ENCODE measurements around the gene NANOGP8.
"Not testable (repeated sequence)": the region's sequence is repeated elsewhere in the genome, so short reads cannot be mapped to it uniquely, and the experiment has no call there.

Gene NANOGP8

GRCh38 chr15:35085176-35085919, at the start of gene NANOGP8:
NANOGP8 (minus strand) TSS chr15:35085295; CDS start chr15:35085110, 185 bp downstream.
- not testable (repeated sequence) for DNase-seq (ENCODE audit: low read depth); H3K4me3 ChIP-seq (ENCODE audit: low read depth, low read length)

GRCh38 chr15:35134299-35134698, 49.2 kb upstream of the NANOGP8 start:
- peak; percentile 57 for DNase-seq (ENCODE audit: low read depth)
- TF ChIP-seq CTCF (IDR thresholded peaks at IDR 0.05; ENCODE audit: control insufficient read depth, extremely low read depth, insufficient read depth): no peak
- H3K4me3 ChIP-seq (ENCODE audit: low read depth, low read length): no peak overlapping the region

- no peak for DNase-seq (ENCODE audit: low read depth)
- no peak for TF ChIP-seq CTCF (IDR thresholded peaks at IDR 0.05; ENCODE audit: control insufficient read depth, extremely low read depth, insufficient read depth)
These were observed 45.1 kb upstream of the NANOGP8 start for GRCh38 chr15:35130245-35130644.

GRCh38 chr15:35129361-35129760, 44.3 kb upstream of the NANOGP8 start:
- no peak for DNase-seq (ENCODE audit: low read depth)
- H3K4me3 ChIP-seq (ENCODE audit: low read depth, low read length): no peak overlapping the region
- TF ChIP-seq CTCF (IDR thresholded peaks at IDR 0.05; ENCODE audit: control insufficient read depth, extremely low read depth, insufficient read depth): no peak

More at GRCh38 chr15:35130245-35130644, 45.1 kb upstream of the NANOGP8 start:
- H3K4me3 ChIP-seq (ENCODE audit: low read depth, low read length): no peak overlapping the region

GRCh38 chr15:35127717-35128116, 42.6 kb upstream of the NANOGP8 start:
- no peak overlapping the region for H3K4me3 ChIP-seq (ENCODE audit: low read depth, low read length)
- DNase-seq (ENCODE audit: low read depth): no peak
- no peak for TF ChIP-seq CTCF (IDR thresholded peaks at IDR 0.05; ENCODE audit: control insufficient read depth, extremely low read depth, insufficient read depth)

- no peak for TF ChIP-seq CTCF (IDR thresholded peaks at IDR 0.05; ENCODE audit: control insufficient read depth, extremely low read depth, insufficient read depth)
- no peak for DNase-seq (ENCODE audit: low read depth)
- no peak overlapping the region for H3K4me3 ChIP-seq (ENCODE audit: low read depth, low read length)
These were observed 41.1 kb upstream of the NANOGP8 start for GRCh38 chr15:35126236-35126635.

- no peak overlapping the region for H3K4me3 ChIP-seq (ENCODE audit: low read depth, low read length)
- no peak for DNase-seq (ENCODE audit: low read depth)
- no peak for TF ChIP-seq CTCF (IDR thresholded peaks at IDR 0.05; ENCODE audit: control insufficient read depth, extremely low read depth, insufficient read depth)
These were observed 38.6 kb upstream of the NANOGP8 start for GRCh38 chr15:35123743-35124142.

Data from LNCaP clone FGC (cell line).